ENCODE measurements around the gene PLEKHG1.
A peak's percentile ranks its signal among the peaks of the same experiment; 100 is the strongest.

The PLEKHG1 gene

DNA sequence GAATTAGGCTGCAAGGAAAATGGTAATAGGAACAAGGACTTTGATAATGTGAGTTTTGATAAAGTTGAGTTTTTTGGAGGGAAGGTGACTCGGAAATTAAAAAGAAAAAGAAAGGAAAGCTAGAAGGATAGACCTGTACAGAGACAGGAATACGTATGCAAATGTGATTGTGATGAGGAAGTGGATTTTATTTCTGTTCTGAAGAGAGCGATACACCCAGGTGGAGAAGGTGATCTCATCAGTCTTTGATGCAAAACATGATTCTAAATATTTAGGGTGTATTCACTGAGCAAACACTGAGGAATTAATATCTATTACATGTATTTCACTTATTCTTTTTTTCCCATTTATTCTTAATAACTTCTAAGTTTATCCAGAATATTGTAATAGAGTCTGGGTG lies 9.2 kb upstream of the PLEKHG1 start:
- no peak for DNase-seq

DNA sequence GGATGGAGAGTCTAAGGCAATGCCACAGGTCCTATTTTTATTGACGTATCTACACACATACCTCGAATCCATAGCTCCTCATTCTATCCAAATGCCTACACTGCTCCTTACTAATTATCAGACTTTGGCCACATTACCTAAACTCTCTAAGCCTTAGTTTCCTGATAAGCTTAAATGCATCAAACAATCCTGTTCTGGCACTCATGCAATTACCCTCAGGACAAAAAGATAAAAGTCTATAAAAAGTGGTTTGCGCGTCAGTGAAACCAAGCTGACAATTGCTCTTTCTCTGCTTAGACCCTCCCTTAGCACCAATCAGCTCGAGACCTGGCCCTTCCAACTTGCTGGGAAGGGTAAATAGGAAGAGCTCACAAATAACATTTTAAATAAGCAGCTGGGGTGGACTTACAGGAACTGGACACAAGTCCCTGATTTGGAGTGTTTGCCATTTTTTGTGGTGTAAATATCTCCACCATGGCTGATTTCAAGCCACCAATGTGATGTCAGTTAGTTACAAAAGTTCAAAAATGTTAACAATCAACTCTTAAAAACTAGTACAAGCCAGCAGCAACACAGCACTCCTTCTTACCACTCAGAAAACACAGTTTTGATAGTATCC lies 7.2 kb upstream of the PLEKHG1 start:
- no peak for DNase-seq

DNA sequence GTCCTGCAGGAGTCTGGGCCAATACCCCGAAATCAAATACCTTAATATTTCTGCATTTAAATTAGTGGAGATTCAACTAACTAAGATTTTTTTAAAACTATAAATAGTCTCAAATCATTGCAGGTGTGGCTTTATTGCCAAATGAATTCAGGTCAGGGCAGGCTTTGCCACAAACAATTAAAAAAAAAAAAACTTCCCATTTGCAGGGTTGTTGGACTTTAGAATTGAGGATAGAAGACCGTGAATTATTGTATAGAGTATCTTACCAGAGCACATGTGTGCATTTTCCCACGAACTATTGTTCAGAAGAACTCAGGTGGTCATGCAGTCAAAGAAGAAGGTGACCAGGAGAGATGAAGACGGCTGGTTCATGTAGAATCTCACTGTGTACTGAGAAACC lies 6.6 kb upstream of the PLEKHG1 start:
- no peak for DNase-seq

DNA sequence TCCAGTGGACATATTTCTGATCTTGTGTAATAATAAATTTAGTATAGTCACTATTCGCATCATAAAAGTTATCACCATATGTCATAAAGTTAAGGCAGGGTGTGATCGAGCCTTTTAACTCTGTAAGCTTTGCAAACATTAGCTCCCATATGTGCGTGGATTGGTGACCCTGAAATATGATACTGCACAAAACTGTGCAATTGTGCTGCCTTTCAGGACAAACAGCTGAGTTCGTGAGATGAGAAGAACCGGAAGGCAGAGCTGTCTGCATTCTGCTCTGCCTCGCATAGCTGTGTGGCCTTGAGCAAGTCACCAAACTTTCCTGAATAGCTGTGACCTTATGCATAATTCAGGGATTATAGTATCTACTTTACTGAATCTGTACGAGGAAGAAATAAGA lies 3.2 kb upstream of the PLEKHG1 start:
- no peak for DNase-seq

DNA sequence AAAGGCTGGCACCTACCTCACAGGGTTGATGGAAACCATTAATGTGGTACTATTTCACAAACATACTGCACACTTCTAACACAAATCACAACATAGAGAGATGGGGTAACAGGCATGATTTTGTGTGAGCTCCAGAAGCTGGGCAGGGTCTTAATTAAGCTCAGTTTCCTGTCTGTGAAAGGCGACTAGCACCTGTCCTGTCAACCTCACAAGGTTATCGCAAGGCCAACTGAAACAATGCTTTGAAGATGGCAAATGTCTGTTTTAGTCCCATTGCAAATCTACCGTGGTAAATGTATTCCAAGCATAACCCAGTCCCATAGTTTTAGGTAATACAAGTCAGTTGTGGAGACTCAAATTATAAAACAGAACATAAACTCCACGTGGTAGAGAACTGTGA lies 1.3 kb upstream of the PLEKHG1 start:
- no peak for DNase-seq

DNA sequence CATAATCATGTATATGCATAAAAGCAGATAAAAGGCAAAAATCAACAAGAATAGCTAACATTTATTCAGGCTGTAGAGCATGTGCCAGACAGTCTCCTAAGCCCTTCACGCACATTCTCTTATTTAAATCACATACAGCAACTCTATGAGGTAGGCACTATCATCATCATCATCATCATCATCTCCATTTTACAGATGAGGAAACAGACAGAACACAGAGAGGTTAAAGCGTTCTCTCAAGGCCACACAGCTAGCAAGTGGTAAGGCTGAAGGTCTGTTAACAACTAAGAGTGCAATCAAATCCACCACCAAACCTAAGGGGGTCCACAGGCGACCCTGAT lies 857 bp upstream of the PLEKHG1 start:
- DNase-seq, result no peak

DNA sequence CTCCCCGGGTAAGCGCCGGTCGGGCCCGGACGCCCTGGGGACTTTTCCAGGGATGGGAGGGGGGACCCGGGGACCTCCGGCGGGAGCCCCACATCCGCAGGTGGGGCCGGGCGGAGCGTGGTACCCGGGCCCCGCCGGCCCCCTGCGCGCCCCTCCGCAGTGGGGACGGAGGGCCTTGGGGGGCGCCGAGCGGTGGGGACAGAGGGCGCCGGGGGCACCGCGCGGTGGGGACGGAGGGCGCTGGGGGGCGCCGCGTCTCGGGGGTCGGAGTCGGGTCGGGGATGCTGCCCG lies 270 bp downstream of the PLEKHG1 start:
- DNase-seq, result no peak

DNA sequence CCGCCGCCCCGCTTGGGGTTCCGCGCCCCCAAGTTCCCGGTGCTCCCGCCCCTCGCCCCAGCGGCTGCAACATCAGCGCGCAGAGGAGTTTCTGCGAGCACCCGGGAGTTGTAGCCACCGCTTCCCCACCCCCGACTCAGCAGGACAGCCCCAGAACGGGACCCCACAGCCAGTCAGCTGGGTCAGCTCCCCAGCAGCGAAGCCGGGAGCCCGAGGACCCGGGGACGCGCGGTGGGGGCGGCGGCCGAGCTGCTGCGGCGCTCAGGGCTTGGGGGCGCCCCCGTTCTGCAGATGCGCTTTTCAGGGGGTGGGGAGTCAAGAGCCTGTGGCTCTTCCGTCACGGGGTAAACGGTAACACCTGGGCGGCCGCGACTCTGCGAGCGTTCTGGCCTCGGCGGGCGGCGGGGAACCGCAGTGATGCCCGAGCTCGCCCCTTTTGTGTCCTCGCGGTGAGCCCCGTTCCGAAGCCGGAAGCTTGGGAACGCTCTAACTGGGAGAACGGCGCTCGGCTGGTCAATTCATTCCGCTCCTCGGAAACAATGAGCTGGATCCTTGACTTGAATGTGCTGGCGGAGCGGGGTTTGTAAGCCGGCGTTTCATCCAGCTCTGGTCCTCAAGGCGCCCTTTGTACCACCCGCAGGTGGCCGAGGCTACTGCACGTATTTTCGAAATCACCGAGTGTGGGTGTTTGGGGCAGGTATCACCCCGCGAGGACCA lies 774 bp downstream of the PLEKHG1 start:
- peak; percentile 18 for DNase-seq

DNA sequence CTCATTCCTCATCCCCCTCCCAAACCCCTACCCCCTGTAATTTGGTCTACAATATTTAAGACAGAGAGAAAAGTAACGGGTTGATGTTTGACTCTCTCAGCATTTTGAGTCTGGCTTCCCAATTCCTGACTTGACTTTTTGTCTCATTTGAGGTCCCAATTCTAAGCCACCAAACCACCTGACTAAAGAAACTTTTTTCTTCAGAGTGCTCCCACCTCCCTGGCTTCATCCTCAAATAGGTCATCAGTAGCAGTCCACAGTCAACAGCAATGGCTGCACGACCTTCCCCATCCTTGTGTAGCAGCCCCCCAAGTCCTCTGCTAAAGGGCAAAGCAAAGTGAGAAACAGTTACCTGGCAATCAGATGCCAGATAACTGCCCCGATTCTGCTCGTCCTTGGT lies 1.8 kb downstream of the PLEKHG1 start:
- DNase-seq, result no peak

DNA sequence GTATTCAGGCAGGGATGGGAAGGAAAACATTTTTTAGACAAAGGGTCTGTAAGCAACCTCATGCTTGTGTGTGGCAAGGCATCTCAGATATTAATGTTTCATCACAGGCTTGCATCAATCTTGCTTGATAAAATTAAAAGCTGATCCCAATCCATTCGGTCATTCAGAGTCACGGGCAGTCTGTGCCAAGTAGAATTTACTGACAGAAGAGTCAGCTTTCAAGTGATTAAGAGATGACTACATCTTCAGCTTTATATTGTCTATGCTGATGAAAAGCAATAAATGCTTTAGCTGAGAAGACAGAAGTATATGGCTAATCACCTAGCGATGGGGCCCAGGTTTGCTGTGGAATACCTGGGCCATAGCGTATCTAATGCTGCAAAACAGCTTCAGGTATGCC lies 3.5 kb downstream of the PLEKHG1 start:
- DNase-seq, result no peak

DNA sequence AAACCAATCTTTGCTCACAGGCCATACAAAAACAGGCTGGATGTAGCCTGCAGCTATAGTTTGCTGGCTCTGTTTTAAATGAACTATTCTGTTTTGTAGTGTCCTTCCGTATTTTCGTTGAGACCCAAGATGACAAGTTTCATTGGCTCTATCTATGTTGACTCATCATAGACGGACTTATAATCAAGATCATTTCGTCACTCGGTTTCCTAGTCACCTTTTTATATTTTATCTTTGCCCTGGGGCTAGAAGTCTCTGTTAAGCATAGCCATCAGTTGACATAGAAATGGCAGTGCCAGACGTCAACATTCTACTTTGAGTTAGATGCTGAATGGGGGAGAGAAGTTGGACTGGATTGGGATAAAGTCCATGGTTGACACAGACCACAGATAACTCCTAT lies 4.8 kb downstream of the PLEKHG1 start:
- no peak for DNase-seq

DNA sequence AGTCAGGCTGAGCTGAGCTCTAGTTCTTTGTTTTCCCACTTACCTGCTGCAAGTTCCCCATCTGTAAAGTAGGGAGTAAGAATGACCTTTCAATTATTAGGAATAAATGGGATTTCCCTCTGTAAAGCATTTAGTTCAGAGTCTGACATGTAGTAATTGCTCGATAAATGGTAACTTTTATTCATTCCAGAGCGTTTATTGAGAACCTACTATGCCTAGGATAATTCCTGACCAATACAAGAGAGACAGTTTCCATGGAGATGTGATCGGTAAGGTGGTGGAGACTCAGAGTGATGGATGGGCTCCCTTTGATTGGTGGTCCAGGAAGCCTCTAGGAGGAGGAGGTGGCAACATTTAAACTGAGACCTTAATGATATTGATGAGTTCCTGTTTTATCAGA lies 5.6 kb downstream of the PLEKHG1 start:
- DNase-seq, result no peak

DNA sequence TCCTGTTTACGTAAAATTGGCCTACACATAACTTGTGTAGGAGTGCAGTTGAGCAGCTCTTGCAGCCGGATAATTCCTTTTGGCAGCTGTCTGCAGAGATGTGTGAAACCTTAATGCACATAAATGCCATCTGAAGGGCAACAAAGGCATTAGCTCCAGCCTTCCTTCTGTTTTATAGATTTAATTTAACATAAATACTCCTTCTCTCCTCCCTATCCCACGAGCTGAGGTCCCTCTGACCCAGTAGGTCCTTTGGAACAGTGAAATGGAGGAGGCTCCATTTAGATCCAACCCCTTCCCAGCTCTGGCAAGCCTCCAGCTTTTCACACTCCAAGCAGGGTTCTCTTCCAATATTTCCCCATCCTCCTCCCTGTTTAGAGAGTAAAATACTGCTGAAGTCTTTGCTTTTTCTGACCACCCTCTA lies 6.5 kb downstream of the PLEKHG1 start:
- no peak for DNase-seq

DNA sequence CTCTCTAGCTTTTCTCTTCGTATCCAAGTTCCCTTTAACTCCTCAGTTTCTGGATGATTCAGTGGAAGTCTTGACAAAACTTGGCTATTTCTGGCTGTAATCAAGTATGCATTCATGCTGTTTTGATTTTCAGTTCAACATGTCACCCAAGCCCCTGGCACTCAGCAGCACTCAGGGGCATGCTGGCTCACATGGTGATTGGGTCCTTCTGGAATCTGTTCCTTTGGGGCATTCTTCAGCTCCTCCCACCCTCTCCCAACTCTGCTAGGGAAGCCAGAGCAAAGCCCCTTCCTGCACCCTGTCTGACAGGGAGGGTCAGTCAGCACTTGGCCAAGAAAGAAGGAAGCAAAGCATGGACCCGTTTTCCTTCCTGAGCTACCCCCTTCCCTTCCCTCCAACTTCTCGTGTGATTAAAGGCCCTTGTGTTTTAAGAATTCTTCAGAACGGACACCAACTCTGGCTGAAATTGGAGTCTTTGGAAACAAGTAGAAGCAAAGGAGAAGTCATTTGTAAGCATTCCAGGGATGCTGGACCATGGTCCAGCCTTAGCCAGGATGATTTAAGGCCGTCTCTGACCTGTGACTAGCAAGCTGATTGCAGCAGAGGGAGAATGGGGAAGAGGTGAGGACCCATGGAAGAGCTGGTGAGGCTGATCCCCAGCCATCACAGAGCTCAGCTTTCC lies 7.1 kb downstream of the PLEKHG1 start:
- no peak for DNase-seq

DNA sequence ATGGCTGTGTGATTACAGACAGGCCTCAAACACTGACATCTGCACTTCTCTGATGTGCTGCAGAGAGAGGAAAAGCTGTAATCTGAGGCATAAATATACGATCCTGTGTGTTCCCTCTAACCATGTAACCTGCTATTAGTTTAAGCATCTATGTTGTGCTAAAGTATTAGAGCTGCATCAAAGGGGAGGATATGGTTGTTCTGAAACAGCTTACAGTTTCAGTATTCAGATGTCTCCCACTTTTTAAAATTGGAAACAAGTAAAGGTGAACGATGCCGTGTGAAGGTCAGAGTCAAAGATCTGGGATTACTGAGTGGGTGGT lies 7.6 kb downstream of the PLEKHG1 start:
- DNase-seq, result no peak

DNA sequence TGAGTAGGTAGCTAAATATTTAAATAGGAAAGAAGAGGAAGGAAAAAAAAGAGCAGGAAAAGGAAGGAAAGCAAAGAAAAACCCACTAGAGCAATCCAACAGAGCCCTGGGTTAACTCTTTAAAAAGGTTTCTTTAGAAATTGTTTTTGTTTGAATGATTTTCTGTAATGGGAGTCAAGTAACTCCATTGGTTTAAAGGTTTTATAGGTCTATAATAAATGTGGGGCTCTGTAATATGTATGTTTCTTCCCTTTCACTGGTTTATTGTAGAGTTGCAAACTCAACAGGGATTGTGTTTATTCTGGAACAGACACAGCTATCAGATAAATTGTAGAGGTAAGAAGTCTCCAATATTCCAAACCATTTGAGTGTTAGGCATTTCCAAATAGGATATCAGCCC lies 10.9 kb downstream of the PLEKHG1 start:
- no peak for DNase-seq

DNA sequence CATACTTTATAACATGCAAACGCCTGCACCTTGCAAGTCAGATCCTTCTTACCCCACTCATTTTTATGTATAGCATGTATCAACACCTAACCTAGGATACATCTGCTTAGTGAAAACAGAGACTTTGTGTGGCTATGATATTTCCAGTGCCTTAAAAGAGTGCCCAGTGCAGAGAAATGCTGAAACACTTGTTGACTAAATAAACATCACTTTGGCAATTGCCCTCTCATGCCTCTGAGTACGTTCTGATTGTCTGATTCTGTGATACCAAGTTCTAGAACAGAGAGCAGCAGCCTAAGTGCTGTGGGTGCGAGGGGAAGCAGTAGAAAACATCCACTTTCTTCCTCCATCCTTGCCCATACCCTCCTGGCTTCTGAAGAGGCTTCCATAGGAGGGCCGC lies 13.6 kb downstream of the PLEKHG1 start:
- no peak for DNase-seq

DNA sequence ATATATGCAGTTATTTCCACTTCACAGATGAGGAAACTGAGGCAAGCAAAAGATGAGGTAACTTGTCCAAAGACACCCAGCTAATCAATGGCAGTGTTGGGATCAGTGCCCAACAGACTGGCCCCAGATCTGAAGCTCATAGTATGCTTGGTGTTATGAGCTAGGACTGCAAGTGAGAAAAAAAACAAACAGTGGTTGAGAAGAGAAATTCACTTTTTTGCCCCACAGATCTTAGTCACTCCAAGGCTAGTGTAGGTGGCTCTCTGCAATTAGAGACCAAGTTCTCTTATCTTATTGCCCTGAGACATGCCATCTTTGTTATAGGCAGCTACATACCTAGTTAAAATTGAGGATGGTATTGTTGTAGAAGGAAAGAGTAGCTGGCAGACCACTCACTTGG lies 16.3 kb downstream of the PLEKHG1 start:
- no peak for DNase-seq

DNA sequence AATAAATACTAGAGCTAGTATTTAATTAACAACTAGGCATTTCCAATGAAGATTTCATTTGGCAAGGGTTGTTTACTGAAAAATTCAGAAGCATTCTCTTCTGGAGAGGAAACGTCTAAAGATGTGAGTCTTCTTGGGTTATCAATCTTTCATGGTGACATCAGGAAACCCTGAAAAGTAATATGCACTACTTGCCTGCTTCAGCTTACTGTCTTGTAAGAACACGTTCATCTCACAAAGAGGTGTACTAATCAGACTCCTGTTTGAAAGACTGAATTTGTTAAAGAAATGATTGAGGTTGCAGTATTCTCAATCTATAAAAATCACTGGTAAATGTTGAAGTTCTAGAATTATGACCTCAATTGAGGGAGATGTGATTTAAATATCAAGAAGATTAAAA lies 16.9 kb downstream of the PLEKHG1 start:
- no peak for DNase-seq

DNA sequence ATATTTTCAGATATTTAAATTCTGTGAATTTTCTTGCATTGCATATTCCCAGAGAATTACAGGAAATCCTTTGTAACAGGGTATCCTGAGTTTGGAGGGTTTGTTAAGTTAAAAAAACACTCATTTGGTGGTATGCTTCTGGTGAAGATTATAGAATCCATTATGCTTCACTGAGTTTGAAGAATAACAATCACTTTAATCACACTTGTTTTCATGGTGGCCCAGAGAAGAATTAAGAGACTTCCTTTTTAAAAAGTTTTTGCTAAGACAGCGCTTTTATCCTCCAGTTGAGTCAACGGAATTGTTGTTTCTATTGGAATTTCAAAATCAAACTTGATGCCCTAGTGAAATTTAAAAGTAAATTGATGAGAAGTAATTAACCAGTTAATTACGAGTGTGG lies 17.4 kb downstream of the PLEKHG1 start:
- DNase-seq, result no peak

DNA sequence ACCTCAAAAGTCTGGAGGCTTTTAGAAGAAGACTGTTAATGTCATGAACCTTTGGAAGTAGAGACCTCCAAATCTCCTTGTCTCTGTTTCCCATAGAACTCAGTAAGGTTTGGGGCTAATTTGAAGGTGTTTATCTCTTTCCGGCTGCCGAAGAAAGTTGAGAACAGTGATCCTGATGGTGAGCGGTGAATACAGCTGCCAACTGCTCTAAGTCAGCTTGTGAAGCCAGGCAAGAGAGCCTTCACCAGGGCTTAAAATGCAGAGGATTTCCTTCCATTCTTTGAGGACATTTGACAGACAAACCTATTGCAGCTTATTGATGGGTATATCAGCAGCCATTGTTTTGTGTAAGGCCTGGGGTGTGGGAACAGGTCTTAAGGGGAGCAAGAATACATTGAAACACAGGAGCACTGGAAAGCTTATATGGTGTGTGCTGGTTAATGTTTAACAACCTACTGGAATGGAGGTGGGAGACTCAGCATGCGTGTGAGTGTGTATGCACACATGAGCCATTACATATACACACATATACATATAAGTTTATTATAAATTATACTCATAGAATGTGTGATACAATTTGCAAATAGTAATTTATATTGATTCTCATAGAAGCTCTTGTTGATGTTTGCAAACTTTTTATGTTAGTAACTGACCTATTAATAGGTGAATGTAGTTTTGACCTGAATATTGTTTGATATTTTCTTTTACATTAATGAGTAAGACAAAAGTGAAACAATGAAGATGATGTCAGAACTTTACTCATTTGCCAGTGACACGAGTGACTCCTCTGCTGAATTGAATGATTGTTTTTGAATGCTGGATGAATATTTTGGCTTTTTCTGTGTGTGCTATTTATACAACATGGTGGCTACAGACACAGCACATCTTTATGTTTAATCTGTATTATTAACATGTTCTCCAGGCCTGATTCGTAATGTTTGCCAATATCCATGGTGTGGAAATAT lies 18.1 kb downstream of the PLEKHG1 start:
- DNase-seq, result no peak

DNA sequence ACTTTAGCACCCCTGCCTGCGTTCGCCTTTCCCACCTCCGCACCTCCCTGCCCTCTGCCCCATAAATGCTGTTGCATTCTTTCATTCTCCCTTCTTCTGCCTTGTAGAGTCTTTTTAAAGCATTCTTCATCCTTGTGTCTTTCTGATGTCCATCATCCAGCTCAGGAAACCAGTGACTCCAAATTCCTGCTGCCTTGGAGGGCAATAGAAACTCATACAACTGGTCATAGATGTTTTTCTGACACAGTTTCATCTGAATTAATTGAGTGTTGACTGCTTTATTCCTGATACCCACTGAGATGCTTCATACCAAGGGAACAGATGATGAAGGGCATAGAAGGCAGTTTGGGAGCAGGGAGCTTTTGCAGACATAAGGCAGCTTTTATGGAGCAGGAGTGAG lies 19.6 kb downstream of the PLEKHG1 start:
- DNase-seq, result no peak

DNA sequence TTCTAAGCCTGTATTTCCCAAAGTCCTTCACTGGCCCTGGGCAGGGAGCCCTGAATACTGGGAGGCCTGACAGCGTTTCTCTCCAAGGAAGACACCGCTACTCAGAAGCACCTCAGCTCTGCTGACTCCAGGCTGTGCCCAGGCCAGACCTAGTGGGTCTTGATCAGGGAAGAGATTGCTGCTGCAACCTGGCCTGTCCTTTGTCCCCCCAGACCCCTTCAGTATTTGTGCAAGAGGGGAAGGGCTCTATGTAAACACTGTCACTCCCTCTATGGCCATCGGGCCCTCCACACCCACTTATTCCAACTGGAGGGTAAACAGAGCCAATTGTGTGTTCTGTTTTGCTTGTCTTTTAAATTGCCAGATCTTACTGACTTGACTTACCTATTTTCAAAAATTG lies 20.6 kb downstream of the PLEKHG1 start:
- DNase-seq, result no peak

DNA sequence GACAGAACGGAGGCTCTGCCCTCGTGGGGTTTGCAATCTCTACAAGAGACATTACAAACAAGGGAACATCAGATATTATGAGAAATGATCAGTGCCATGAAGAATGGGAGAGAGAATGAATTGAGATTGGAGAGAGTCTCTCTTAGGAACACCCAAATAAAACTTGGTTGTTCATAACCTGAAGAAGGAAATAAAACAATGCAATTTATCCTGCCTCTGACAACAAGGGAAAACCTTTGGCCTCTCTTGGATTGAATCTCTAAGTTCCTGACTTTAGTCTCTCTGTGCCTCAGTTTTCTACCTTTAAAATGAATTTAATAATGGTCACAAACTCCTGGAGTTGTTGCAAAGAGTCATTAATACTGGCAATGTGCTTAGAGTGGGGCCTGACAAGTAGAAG lies 21.1 kb downstream of the PLEKHG1 start:
- no peak for DNase-seq

Data from NCI-H1417 treated with DMSO at 0.1 percent for 48 hours (cell line).